ENCODE measurements around the gene DARS1.
"Not testable (repeated sequence)": the region's sequence is repeated elsewhere in the genome, so short reads cannot be mapped to it uniquely, and the experiment has no call there.

The DARS1 gene

DNA sequence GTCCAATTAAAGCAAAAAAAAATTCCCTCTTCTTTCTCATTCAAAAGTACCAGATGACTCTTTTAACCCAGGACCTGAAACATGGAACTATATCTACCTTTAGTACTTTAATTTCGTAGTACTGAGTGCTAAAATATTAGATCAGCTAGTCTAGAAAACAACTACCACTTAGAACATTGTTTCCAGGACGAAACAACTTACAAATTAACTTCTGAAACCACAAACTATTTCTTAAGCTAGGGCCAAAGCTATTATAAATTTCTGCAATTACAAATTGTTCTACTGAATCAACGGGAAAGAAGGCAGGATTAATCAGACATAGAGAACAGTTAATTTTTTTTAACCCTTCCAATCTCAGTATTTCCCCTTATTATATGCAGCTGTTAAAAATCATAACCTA, 39.9 kb downstream of the DARS1 start:
- DNase-seq (ENCODE audit: low spot score), result no peak

DNA sequence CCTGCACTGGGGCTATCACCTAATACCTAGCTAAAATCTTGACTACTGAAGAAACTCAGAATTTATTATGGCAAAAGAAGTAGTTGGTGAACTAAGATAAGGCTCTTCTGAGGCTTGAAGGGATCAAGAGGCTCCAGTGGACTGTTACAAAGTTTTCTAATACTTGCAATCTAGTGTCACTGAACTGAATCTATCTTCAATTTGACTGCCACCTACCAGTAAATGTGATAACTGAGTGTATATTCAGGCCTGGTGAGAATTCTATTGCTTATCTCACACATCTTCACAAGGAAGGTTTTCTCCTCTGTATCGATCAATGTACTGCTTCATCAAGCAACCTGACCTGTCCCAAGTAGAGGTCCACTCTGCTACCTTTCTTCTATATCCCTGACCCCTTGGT, 40.8 kb downstream of the DARS1 start:
- DNase-seq (ENCODE audit: low spot score), result no peak

DNA sequence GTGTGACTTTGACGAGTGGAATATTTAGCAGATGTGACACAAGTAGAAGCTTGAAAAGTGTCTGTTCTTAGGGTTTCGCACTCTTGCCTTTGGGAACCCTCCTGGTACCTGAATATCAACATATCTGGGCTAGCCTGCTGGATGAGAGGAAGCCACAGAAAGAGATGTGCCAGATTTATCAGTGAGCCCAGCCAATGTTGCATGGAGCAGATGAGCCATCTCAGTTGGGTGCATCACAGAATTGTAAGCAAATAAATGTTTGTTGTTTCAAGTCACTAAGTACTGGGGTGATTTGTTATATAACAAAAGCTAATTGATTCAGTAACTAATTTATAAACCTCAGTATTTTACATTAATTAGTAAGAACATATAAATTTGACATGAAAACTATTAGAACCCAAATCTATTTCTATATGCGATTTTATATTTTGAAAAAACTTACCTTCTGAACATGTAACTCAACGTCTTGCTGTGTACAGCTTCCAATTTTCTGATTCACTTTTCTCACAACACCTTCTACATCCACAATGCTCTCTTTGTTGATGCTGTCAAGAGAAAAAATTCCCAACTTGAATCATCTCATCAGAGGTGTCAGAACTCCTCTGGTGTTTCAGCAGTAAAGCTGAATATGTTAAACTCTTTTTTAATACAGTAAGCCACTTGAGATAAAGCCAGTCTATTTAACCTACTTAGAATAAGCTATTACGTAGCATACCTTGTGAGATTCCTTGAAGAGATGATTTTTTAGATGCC, 42.3 kb downstream of the DARS1 start:
- no peak for DNase-seq (ENCODE audit: low spot score)

DNA sequence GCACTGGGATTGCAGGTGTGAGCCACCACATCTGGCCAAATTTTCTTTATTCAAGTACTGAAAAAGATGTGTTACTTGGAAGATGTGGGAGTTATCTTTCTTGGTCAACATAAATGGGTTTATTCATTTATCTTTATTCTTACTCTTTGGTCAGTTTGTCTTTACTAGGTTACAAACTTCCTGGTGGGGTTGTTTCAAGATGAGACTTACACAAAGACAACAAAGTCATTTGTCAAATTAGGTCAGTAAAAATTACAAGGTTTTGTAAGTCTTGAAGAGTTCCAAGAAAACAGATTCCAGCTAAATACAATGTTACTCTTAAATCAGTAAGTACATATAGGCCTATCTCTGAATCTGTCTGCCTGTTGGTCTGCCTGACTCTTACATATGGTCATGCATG, 48.9 kb downstream of the DARS1 start:
- no peak for DNase-seq (ENCODE audit: low spot score)

DNA sequence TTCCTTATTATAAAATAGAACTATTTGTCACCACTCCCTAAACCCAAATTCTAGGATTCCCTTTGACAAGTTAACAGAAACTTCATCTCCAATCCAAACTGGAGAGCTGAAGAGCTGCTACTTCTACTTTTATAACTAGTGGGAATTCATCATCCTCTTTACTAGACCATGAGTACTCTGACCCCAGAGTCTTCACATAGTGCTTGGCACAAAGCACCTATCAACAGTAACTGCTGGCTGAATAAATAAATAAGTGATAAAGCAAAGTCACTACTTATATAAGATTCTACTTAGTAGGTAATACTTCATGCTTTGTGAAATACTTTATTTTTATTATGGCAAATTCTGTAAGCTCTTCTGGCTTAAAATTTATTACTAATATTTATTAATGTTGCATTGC, 49.5 kb downstream of the DARS1 start:
- DNase-seq (ENCODE audit: low spot score), result no peak

DNA sequence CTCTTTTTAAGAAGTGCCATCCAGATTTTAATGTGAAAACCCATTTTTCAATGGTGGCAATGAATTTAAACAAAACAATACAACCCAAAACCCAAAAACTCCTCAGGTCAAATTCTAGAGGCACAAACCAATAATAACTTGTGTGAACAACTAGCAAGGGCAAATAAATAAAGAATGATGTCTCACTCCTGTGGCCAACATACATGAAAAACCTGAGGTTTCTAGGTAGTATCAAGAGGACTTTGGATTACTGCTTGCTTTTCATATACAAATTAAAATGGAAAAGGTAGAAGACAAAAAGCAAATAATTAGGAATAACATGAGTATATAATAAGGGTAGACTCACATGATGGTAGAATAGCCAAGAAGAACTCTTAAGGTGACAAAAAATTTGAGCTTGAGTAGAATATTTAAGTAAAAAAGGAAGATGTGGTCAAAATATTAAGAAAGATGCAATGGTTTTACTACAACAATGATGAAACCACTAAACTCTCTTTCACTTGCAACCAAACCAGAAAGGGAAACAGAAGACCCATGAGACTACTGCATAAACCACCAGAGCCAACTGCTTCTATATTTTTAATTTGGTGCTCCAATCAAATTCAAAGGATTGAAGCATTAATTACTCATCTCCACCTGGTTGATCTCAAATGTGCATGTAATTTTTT, 53.5 kb downstream of the DARS1 start:
- no peak for DNase-seq (ENCODE audit: low spot score)

DNA sequence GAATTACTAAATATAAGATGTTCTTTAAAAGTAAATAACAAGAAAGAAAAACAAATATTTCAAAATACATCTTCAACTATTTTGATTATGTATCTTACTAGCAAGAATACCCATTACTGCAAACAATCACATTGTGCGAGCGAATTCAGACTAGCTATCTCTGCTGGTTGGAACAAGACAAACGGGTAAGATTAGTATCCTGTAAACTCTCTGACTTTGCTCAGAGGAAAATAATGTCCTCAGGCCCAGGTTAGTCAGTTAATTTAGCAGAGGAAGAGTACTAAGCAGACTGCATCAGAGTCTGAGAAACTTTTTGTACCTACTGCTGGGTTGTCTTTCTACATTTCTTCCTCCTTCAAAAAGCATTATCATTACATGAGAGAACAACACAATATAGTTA, 58.8 kb downstream of the DARS1 start:
- no peak for DNase-seq (ENCODE audit: low spot score)

DNA sequence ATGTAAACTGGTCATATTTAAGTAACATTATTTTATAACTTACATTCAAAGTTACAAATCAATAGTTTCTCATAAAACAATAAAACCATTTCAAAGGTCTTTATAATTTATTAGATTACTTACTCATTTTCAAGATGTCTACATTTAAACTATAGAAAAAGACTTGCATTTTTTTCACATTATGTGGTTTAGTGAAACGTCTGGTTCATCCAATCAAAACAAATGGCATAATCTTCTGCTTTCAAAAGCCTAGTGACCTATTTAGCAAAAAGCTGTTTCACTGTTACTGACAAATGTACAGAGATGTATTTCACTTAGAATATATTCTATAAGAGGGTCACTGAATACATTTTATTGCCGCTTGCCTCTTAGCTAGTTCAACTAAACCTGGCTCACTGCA, 59.9 kb downstream of the DARS1 start:
- no peak for DNase-seq (ENCODE audit: low spot score)

DNA sequence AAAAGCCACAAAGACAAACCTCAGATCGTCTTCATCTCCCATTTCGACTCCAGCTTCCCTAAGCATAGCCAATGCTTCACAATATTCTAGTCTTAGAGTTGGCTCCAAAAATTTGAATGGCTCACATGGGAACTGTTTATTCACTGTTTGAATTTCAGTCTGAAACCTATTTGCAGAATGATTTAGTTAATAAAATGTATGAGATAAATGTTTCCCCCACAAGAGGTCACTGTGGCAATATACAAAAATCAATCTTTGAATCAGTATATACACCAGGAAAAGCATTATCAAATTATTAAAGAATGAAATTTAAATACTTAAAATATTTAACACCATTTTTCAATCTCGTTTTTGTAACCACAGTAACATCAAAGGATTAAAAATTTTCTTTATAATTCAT, 69.2 kb downstream of the DARS1 start:
- DNase-seq (ENCODE audit: low spot score), result peak; percentile 56

DNA sequence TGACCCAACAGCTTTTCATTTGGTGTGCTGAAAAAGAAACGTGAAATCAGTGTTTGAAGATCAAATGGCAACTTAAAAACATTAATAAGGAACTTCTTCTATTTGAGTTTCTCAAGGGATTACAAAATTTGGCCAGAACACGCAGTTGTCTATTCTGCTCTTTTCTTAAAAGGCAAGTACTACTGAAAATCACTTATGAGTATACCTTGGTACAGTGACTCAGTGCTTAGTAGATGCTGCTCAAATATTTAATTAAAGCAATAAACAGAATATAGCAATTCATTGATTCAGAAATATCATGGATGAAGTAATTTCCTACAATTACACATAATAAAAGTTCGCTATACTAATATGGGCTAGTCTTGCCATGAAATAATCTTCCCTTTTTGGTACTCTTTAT, 70.9 kb downstream of the DARS1 start:
- DNase-seq (ENCODE audit: low spot score), result no peak

DNA sequence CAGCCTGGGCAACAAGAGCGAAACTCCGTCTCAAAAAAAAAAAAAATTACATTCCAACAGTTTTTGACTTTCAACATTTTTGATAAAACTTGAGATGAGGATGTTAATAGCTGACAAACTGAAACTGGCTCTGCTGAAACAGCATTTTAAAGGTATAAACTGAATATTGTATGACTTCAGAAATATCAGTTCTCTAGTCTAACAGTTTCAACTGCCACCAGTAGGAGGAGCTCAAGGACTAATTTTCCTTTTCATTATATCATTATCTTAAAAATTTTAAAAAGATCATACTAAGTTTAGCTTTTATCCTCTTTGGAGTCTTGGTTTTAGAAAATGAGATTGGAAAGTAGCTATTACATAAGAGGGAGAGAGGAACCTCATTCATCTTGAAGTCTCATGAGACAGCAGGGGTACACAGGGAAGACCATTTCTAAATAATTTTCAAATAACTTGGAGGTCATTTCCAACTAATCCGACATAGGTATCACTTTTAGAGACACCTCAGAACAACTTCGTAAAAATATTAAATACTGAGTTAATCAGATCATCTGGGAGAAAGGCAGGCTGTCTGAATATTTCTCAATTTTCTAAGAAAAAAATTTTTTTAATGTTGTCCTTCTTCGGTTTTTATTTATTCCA, 71.6 kb downstream of the DARS1 start:
- DNase-seq (ENCODE audit: low spot score), result peak; percentile 40

DNA sequence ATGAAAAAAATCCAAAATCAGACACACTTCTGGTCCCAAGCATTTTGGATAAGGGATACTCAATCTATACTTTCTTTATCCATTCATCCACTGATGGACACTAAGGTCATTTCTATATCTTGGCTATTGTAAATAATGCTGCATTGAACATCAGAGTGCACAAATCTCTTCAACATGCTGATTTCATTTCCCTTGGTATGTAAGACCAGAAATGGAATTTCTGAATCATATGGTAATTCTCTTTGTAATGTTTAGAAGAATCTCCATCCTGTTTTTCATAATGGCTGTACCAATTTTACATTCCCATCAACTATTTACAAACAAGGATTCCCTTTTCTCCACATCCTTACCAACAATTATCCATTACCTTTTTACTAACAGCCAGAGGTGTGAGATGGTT, 75.5 kb downstream of the DARS1 start:
- DNase-seq (ENCODE audit: low spot score), result no peak

DNA sequence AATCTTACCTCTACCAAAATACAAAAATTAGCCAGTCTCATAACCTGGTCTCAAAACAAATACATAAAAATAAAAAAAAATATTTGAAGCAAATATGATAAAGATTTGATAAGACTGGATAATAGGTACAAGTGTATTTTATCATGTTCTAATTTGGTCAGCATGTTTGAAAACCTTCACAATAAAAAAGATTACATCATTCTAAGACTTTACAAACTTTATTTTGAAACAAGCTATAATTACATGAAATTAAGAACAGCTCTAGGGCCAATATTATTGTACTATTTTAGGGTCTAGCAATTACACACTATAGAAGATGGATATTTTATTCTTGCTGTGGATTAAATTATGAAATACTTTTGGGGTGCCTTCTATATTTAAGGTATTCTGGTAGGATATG, 79.7 kb downstream of the DARS1 start:
- DNase-seq (ENCODE audit: low spot score), result no peak

DNA sequence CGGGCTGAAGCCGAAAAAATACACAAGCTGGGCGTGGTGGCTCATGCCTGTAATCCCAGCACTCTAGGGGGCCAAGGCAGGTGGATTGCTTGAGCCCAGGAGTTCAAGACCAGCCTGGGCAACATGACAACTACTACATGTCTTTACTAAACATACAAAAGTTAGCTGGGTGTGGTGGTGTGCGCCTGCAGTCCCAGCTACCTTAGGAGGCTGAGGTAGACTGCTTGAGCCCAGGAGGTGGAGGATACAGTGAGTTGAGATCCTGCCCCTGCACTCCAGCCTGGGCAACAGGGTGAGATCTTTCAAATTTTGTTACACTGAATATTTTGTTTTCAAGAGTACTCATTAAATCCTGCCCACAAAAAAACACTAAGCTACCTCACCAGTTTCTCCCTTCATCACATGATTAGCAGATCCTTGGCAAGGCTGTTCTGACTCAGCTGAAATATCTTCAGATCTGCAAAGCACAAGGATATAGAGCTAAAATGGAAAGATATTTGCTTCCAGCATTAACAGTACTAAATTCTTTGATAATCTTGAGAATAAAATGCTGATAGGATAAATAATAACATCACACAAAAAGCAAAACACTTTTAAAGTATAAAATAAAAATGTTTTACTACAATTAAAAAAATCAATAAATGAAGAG, 81.0 kb downstream of the DARS1 start:
- DNase-seq (ENCODE audit: low spot score), result no peak

DNA sequence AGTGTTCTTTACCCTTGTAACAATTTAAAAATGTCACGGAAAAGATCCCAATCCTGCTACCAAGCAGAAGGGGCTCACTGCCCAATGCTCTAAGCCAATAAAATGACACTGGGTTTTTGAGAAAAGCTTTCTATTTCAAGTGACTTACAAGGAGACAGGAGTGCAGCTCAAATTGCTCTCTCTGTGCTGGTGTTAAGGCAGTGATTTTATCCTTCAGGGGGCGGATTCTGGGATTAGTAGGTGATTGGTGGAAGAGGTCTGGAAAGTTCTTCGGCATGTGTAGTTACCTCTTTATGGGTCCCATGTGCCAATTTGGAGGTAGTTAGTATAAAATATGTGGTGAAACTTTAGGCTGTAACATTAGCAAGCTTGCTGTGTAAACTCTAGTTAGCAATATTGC, 81.8 kb downstream of the DARS1 start:
- DNase-seq (ENCODE audit: low spot score), result no peak

DNA sequence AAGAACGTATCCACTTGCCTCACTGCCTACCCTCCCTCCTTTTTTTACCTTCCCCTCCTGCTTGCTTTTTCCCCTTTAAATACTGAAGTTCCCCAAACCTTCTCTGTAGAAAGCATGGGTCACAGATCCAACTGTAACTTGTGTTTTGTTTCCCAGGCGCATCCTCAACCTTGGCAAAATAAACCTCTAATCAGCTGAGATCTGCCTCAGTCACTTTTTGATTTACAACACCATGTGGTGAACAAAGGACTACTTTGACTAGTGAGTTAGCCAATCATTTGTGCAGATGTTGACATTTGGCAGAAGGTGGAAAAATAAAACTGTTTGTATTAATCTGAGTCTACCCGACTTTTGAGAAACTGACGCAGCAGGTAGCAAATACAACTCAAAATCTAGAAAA, 85.9 kb downstream of the DARS1 start:
- DNase-seq (ENCODE audit: low spot score), result no peak

DNA sequence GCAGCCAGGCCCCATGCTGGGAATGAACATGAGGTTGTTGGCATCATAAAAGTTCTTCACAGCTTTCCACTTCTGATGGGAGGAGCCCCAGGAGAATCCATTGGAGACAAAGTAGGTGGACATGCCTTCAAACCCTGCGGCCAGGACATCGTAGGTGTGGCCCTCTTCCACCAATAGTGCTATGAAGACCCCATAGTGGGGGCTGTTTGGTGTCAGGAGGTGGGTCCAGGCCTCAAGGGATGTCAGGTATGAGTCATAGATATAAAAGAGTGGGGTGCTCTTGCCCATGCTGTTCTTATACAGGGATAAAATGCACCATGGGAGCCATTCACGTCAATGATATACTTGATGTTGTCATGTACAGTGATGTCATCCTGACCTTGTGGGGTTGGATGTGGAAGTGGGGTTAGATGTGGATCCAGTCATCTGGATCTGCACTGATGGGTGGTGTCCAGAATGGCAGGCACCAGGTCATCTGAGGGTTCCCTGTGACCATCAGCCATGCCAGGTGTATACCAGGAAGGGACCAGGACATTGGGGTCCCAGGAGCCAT, 87.1 kb downstream of the DARS1 start:
- DNase-seq (ENCODE audit: low spot score), result no peak

DNA sequence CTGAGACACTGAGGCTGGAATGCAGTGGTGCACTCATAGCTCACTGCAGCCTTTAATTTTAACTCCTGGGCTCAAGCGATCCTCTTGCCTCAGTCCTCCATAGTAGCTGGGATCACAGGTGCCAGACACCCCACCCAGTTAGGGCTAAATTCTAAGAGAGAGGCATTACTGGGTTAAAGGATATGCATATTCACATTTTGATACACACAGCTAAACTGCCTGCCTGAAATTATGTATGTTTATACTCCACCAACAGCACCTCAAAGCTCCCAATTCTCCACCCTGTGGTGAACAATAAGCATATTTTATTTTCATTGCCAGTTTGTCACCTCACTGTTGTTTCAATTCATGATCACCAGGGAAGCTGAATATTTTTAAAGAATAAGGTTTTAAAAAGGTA, 90.5 kb downstream of the DARS1 start:
- no peak for DNase-seq (ENCODE audit: low spot score)

DNA sequence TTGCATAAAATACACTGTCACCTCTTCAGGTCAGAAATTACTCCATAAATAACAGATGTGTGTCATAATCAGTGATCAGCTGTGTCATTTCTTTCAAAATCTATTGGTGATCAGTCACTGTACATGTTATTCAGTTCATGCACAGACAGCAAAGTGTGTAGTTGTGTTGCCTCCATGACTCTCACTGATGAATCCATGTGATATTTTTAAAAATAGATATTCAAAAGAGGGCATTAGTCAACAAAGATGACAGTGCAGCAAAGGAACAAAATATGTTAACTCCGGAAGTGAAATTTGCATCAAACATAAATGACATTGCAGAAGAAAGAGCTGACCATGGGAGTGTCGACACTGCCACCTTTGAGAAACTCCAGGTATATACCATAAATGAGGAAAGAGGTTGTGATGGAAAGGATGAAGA, 92.0 kb downstream of the DARS1 start:
- DNase-seq (ENCODE audit: low spot score), result no peak

DNA sequence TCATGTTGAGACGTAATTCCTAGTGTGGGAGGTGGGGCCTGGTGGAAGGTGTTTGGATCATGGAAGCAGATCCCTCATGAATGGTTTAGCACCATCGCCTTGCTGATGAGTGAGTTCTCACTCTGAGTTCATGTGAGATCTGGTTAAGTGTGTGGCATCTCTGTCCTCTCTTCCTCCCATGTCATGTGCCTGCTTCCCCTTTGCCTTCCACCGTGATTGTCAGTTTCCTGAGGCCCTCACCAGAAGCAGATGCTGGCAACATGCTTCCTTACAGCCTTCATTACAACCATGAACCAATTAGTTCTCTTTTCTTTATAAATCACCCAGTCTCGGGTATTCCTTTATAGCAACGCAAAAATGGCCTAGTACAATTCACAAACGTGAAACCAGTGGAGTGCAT, 94.6 kb downstream of the DARS1 start:
- peak; percentile 44 for DNase-seq (ENCODE audit: low spot score)

DNA sequence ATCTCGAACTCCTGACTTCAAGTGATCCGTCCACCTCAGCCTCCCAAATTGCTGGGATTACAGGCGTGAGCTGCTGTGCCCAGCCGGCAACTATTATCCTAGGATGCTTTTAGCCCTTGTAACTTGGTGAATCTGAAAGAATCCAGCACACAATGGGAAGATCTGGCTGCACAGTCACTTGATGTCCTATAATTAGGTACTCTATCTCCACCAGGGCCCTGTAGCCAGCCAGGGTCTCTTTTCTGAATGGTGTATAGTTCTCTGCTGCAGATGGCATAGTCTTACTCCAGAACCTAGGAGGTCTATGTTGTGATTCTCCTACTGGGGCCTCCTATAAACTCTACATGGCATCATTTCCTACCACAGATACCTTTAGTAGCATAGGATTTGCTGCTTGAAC, 95.3 kb downstream of the DARS1 start:
- DNase-seq (ENCODE audit: low spot score), result no peak

DNA sequence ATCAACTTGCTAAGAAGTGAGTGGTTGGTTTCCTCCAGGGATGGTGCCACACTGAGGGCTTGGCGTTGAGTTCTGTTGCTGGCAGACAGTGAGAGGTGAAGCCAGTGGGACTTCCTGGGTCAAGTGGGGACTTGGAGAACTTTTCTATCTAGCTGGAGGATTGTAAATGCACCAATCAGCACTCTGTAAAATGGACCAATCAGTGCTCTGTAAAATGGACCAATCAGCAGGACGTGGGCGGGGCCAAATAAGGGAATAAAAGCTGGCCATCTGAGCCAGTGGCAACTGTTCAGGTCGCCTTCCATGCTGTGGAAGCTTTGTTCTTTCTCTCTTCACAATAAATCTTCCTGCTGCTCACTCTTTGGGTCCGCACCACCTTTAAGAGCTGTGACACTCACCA, 96.8 kb downstream of the DARS1 start:
- not testable (repeated sequence) for DNase-seq (ENCODE audit: low spot score)

DNA sequence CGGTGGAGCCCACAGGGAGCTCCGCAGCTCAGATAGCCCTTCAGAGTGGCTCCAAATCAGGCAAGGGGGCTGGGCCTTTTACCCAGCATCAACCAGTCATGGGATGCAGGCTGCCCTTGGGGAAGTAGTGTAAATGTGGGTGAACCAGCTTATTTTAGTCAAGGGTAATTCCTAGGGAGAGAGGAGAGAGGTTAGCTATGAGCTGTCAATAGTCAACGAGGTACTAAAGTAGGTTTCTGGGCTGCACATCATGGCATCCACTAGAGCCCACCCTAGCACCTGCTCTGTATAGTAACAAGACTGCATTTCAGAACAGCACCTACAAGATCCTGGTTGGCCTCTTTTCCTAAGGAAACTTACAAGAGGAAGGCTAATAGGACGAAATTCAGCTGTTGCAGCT, 99.7 kb downstream of the DARS1 start:
- DNase-seq (ENCODE audit: low spot score), result no peak
